NK-92 treated with Interleukin-12 subunit alpha and Interleukin-12 subunit beta, amount 100 ng/mL, for 24 hours (cell line): ENCODE data around the gene HOXA6.
A peak's percentile ranks its signal among the peaks of the same experiment; 100 is the strongest.

Experiments
- DNase-seq: peaks from one replicate; lab custom pipeline; 2025; lab: John Stamatoyannopoulos, UW

Gene HOXA6

GRCh38 chr7:27172823-27173510 lies 25.4 kb upstream of the HOXA6 start:
- DNase-seq: peak; percentile 57

GRCh38 chr7:27172315-27172774 lies 24.8 kb upstream of the HOXA6 start:
- no peak for DNase-seq

GRCh38 chr7:27171637-27172314 lies 24.2 kb upstream of the HOXA6 start:
- peak; percentile 53 for DNase-seq

DNA sequence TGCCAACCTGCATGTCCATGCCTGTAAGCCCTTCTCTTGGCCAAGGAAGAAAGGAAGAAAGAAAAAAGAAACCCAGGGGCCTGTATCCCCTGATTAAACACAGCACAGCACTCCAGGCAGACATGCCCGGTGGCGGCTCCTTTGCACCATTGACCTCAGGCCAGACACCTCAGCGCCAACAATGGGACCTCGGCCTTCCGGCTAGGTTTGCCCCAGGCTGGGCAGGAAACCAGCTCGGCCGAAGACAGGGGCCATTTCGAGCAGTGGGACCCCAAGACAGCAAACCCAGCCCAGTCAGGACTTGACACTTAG lies 23.7 kb upstream of the HOXA6 start:
- peak; percentile 53 for DNase-seq

DNA sequence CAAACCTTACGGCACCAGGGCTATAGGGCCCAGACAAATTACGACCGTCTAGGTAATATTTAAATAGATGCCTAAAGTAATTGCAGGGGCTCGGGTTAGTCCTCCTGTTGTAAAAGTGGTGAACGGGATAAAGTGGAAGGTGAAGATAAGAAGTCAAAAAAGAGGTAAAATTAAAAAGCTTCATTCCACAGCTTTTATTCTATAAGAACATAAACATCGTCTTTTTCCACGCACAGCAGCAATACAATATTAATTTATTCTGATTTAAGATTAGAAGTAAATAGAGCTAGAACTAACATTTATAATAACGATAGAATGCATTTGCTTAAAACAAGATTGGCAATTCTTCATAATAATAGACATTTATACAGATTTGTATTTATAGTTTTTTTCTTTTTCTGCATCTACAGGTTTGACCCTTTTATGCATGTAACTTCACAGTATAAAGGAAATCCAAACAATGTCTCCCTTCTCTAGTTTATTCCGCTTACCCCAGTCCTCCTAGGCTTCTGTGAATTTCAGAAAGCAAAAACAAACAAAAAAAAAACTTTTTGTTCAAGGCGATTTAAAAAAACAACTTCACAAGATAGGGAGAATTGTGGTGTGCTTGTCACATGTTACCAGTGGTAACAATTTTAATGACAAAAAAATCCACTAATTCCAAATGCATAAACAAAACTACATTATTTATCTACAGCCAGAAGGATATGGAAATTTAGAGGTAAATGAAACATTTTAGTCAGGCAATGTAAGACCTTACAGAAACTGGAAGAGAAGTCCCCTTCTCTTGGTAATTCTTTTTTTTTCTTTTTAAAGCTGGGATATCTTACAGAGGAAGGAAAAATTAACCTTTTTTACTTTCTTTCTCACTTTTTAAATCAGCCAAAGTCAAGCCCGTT lies 23.1 kb upstream of the HOXA6 start:
- no peak for DNase-seq

DNA sequence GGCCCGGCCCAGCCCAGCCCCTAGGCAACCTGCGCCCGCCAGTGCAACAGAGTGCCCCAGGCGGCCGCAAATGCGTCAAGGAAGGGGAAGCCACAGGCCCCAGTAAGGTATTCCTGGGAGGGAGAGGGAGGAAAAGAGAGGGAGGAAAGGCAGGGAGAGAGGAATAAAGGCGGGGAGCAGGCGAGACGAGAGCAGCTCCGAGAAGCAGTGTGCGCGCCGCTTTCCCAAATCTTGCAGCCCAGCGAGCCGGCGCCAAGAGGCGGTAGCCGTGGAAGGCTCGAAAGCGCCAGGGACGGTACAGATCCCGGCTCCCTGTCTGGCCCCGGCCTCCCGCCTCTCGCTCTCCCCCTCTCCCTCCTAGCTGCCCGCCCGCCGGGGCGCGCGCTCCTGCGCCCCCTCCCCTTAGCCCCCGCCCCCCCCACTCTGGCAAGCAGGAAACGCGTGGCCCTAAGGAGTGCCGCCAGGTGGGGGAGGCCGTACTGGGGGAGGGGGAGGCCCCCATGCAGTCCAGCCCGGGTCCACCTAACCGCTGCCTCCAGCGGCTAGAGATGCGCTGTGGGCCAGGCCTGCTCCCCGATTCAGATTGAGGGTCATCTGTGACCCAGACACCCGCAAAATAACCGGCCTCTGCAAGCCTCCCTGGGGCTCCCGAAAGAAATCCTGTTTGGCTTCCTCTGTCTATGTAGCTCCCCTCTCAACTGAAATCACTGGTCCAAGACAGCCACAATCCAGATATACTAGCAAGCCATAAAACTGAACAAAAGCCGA lies 22.3 kb upstream of the HOXA6 start:
- peak; percentile 56 for DNase-seq

GRCh38 chr7:27168265-27168947 lies 20.8 kb upstream of the HOXA6 start:
- peak; percentile 70 for DNase-seq

DNA sequence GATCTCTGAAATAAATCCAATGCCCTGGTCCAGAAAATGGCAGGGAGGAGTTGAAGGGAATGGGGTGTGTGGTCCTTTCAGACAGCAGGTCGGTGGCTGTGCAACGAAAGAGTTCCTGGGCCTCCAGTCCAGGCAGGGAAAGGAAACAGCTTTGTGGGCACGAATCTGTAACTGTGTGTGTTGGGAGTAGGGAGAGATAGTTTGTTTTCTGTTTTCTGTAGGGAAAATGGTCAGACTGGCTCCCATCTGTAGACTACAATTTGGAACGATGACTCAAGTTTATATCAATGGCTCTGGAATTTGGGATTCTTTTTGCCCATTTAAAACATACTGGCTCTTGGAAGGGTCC lies 20.3 kb upstream of the HOXA6 start:
- no peak for DNase-seq

DNA sequence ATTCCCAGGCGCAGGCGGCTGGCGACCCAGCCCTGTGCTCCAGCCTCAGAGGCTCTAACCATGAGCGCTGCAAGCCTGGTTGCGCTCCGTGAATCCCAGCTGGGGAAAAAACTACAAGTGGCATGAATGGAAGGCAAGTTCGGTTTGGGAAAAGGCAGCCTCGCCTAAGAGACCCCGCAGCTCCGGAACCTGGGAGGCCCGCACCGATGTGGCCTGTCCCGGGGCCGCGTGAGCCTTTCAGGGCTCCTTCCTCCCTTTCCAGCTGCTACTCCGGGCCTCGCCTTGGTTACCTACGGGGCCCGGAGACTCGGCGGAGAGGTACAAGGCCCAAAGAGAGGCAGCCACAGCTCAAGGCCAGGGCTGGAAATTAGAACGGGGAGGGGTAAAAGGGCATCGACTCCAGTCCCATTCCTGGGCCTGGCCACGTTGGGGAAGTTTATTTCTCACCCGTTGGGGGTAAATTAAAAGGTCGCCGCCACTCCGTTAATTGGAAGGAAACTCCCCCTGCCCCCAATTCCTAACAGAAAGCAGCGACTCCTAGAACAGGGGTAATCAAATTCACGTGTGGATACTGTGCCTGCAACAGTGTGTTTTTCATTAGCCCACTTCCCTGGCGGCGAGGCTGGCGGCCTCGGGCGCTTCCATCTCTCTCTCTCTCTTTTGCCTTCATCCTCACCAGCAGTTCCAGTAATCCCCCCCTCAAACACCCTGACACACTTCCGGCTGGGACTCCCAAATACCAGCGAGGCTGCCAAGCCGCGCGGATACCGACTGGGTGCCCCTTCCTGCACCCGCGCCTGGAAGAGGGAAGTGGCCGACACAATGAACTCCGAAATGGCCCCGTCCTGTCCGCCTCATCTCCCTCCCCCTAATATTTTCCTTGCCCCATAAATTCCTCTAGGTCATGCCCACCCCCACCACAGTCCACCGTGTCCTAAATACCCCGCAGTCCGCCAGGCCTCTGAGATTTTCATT lies 19.2 kb upstream of the HOXA6 start:
- DNase-seq: no peak

DNA sequence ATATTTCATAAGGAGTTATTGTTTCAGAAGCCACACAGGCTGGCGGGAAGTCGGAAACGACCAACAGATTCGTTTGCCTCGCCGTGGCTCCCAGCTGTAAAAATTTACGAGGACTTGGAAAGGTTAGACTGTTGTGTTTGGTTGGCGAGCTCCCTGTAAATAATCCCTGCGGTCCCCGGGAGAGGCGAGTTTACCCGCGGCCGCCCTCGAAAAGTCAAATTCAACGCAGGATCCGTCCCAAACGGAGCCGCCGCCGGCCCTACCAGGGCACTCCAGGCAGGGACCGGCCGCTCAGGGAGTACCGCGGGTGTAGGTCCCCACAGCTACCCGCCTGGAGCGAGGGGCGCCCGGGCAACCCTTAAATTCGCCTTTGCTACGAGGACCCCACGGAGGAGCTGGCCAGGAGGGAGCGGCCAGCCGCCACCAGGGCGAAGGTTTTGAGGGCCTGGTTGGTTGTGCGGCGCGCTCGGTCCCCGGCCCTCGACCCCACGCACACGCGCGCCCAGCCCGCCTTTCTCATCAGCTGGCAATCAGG lies 18.5 kb upstream of the HOXA6 start:
- no peak for DNase-seq

DNA sequence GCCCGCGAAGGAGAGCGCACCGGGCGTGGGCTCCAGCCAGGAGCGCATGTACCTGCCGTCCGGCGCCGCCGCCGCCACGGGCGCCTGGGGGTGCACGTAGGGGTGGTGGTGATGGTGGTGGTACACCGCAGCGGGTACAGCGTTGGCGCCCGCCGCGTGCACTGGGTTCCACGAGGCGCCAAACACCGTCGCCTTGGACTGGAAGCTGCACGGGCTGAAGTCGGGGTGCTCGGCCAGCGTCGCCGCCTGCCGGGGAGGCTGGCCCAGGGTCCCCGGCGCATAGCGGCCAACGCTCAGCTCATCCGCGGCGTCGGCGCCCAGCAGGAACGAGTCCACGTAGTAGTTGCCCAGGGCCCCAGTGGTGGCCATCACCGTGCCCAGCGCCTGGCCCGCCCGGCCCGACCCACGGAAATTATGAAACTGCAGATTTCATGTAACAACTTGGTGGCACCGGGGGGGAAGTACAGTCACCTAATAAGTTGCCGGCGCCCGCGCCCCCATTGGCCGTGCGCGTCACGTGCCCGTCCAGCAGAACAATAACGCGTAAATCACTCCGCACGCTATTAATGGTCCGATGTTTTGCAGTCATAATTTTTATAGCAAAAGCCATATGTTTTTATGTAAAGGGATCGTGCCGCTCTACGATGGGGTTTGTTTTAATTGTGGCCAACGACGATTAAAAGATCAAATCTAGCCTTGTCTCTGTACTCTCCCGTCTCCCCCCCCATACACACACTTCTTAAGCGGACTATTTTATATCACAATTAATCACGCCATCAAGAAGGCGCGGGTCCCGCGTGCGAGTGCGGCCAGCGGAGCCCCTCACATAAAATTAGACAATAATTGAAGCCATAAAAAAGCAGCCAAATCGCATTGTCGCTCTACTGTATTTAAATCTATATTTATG lies 17.8 kb upstream of the HOXA6 start, which contains the start of gene HOXA9:
Gene HOXA9 (minus strand): TSS at position 449 of the 907 bp plus-strand sequence. CDS start 80 bp downstream, at position 369.
- DNase-seq: peak; percentile 79

DNA sequence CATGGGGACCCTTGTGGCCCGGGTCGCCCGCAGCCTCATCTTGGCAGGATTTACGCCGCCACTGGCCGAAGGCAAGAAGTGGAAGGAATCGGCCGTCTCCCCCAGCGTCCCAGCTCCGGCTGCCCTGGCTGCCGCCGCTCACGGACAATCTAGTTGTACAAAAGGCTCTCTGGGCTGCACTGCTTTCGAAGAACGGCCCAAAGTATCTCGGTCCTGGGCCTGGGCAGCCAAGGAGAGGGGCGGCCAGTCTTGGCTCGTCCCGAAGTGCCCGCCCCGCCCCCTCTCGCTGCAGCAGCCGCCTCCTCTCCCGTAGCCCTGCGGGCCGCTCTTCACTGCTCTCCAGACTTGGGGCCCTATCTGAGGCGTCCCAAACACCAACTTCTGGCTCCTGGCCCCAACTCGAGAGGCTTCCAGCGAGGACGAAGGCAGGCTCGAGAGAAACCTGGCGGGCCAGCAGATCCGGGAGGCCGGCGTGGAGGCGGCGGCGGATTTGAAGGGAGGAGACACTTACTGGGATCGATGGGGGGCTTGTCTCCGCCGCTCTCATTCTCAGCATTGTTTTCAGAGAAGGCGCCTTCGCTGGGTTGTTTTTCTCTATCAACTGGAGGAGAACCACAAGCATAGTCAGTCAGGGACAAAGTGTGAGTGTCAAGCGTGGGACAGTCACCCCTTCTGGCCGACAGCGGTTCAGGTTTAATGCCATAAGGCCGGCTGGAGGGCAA lies 17.0 kb upstream of the HOXA6 start:
- peak; percentile 21 for DNase-seq

DNA sequence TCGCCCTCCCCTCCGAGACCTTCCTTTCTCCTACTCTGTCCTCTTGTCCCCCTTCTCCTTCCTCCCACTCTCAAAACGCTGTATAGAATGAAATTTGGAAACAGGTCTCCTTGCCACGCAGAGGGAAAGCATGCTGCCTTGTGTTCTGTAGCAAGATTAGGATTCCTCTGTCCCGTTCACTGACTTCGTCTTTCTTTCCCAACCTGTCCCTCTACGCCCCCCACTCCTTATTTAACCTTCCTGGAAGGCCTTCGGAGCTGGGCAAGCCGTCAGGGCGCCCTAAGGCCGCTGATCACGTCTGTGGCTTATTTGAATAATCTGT lies 16.4 kb upstream of the HOXA6 start:
- DNase-seq: no peak

- no peak for DNase-seq
Observed at GRCh38 chr7:27163288-27164044, 15.9 kb upstream of the HOXA6 start.

- no peak for DNase-seq
Observed at GRCh38 chr7:27162561-27163287, 15.2 kb upstream of the HOXA6 start.

DNA sequence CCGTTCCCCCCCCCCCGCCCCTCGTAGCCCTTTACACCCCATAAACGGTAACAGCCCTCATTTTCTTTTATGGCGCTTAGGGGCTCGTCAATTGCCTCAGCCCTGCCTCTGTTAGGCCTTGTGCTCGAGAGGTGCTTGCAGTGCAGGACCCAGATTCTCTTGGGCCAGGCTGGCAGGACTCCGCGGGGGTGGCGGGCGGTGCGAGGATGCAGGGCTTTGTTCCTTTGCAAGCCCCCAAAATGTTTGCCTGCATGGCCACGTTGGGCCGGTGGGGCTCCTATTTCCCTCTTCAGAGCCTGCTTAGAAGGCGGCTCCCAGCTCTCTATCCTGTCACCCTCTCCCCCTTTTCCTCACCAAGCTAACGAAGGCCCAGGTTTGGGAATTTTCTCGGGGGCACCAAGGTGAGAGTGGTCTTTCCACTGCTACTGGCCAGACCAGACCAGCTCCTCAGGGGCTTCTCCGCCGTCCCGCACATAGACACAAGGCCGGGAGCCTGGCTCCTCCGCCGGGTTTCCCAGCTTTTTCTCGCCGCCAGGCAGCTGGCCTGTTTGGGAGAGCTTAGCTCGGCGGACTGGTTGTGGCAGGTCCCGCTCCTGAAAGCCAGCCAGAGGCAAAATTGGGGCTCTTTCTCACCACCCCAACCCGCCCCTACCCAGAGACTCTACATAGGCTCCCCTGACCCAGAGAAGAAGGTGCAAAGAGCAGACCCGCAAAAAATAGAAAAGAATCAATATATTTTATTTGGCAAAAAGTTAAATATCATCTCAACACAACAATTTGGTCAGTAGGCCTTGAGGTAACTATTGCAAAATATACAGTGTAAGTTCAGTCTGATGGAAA lies 14.4 kb upstream of the HOXA6 start:
- DNase-seq: no peak
